H1 (cell line): Measurements from ENCODE around the gene NUDT3. TPM values are rescaled to one million over a fixed set of nuclear protein-coding genes. Genes with fewer than 3 reads are reported as not detected.

Experiments used
- CTCF ChIA-PET: fragments of 300-600 bp; sonication (Branson Sonifier 250); formaldehyde crosslinking; loops from one replicate; lab custom pipeline; 2021; ENCODE audit not compliant: partially characterized antibody; lab: Charles Lee
- POLR2A ChIA-PET: fragments of 300-600 bp; sonication (Branson Sonifier 250); formaldehyde crosslinking; loops from one replicate; lab custom pipeline; 2021; ENCODE audit warnings: inconsistent platforms; ENCODE audit not compliant: partially characterized antibody; lab: Charles Lee
- DNase-seq, 2 experiments: peaks; one replicate each; pipeline versions ENCODE4 v3.0.0 to v3.0.0-alpha.2; 2010 to 2022; ENCODE audit warnings: low spot score in 2 of 2, low read depth in 1 of 2, mixed read lengths in 1 of 2
- FAIRE-seq: peaks from 2 replicates; lab custom pipeline; 2011; peaks lifted over from hg19 to GRCh38; lab: Jason Lieb, UNC
- H2AFZ ChIP-seq: 2 replicates; pipeline ENCODE4 v1.8.1; 2012; ENCODE audit warnings: low read length, inconsistent platforms
- H2AK5ac ChIP-seq: 2 replicates; pipeline ENCODE4 v1.6.1; 2013; ENCODE audit warnings: low read depth, low read length
- H2BK120ac ChIP-seq: replicated peaks from 2 replicates; pipeline ENCODE3; 2013; ENCODE audit warnings: low read depth, low read length, inconsistent platforms
- H2BK12ac ChIP-seq: 2 replicates; pipeline ENCODE4 v1.6.1; 2013; ENCODE audit warnings: low read depth, low read length
- H2BK15ac ChIP-seq: 2 replicates; pipeline ENCODE4 v1.6.1; 2013; ENCODE audit warnings: low read length
- H2BK20ac ChIP-seq: 2 replicates; pipeline ENCODE4 v1.6.1; 2013; ENCODE audit warnings: low read length
- H2BK5ac ChIP-seq: 2 replicates; pipeline ENCODE4 v1.6.1; 2013; ENCODE audit warnings: low read depth, low read length
- H3K14ac ChIP-seq: 2 replicates; pipeline ENCODE4 v1.6.1; 2013; ENCODE audit warnings: inconsistent platforms; ENCODE audit not compliant: insufficient read length
- H3K18ac ChIP-seq: 2 replicates; pipeline ENCODE4 v1.6.1; 2013; ENCODE audit warnings: low read length; ENCODE audit errors: extremely low read depth
- H3K23ac ChIP-seq: 2 replicates; pipeline ENCODE4 v1.6.1; 2013; ENCODE audit warnings: inconsistent platforms; ENCODE audit not compliant: insufficient read length
- H3K23me2 ChIP-seq: 2 replicates; pipeline ENCODE4 v1.6.1; 2013; ENCODE audit warnings: low read depth, low read length
- H3K27ac ChIP-seq: 2 replicates; pipeline ENCODE4 v1.6.1; 2011; ENCODE audit warnings: low read depth, low read length, inconsistent platforms
- H3K27me3 ChIP-seq, 4 experiments: replicated peaks in 1 of 4; 1 replicate in 1 of 4; 2 replicates in 3 of 4; pipeline versions ENCODE4 v1.6.1 to v1.8.1; 2011 to 2013; ENCODE audit warnings: low read length in 3 of 4, mild to moderate bottlenecking in 3 of 4, inconsistent platforms in 2 of 4, mixed read lengths in 2 of 4, moderate library complexity in 1 of 4; ENCODE audit not compliant: control insufficient read depth in 3 of 4, insufficient read depth in 3 of 4; ENCODE audit errors: extremely low read depth in 1 of 4
- H3K36me3 ChIP-seq, 4 experiments: 2 replicates each; pipeline versions ENCODE4 v1.6.1 to v1.8.1; 2011 to 2013; ENCODE audit warnings: mild to moderate bottlenecking in 4 of 4, low read length in 3 of 4, moderate library complexity in 2 of 4, control low read depth in 1 of 4, inconsistent platforms in 1 of 4; ENCODE audit not compliant: insufficient read depth in 4 of 4, control insufficient read depth in 2 of 4
- H3K4ac ChIP-seq: replicated peaks from 2 replicates; pipeline ENCODE3; 2013; ENCODE audit warnings: low read length, low read depth, mixed read lengths, inconsistent platforms; ENCODE audit not compliant: insufficient read length
- H3K4me1 ChIP-seq, 4 experiments: replicated peaks in 1 of 4; 1 replicate in 1 of 4; 2 replicates in 3 of 4; pipeline versions ENCODE4 v1.6.1 to v1.8.1; 2011 to 2013; ENCODE audit warnings: low read length in 3 of 4, inconsistent platforms in 2 of 4, mixed read lengths in 1 of 4; ENCODE audit not compliant: insufficient read depth in 4 of 4, control insufficient read depth in 3 of 4
- H3K4me2 ChIP-seq, 2 experiments: 2 replicates each; pipeline versions ENCODE4 v1.6.1 to v1.8.1; 2011 to 2013; ENCODE audit warnings: low read depth in 2 of 2, low read length in 2 of 2, control low read depth in 1 of 2, inconsistent platforms in 1 of 2, mild to moderate bottlenecking in 1 of 2; ENCODE audit not compliant: insufficient read depth in 1 of 2
- H3K4me3 ChIP-seq, 4 experiments: fragments of 200-600, 300-600 bp in 1 of 4; sonication (generic), shearing (Covaris generic), sonication (Bioruptor Twin) in 1 of 4; 2 replicates each; pipeline versions ENCODE4 v1.5.1 to v1.8.1; 2011 to 2016; ENCODE audit warnings: low read length in 4 of 4, low read depth in 3 of 4, control low read depth in 2 of 4, inconsistent platforms in 2 of 4, mild to moderate bottlenecking in 2 of 4, mixed read lengths in 1 of 4, moderate library complexity in 1 of 4; ENCODE audit not compliant: insufficient read depth in 2 of 4; ENCODE audit errors: extremely low read depth in 1 of 4
- H3K56ac ChIP-seq: replicated peaks from 2 replicates; pipeline ENCODE3; 2013; ENCODE audit warnings: low read depth, mild to moderate bottlenecking, mixed read lengths, low read length, inconsistent platforms; ENCODE audit not compliant: insufficient read length
- H3K79me1 ChIP-seq: 2 replicates; pipeline ENCODE4 v1.6.1; 2013; ENCODE audit warnings: low read depth, low read length, control low read depth
- H3K79me2 ChIP-seq, 2 experiments: 2 replicates each; pipeline versions ENCODE4 v1.6.1 to v1.8.1; 2012 to 2013; ENCODE audit warnings: low read length in 2 of 2, mild to moderate bottlenecking in 2 of 2, inconsistent platforms in 1 of 2; ENCODE audit not compliant: insufficient read depth in 2 of 2, control insufficient read depth in 1 of 2
- H3K9ac ChIP-seq, 4 experiments: replicated peaks in 1 of 4; 1 replicate in 1 of 4; 2 replicates in 3 of 4; pipeline versions ENCODE4 v1.6.1 to v1.8.1; 2011 to 2013; ENCODE audit warnings: low read depth in 3 of 4, low read length in 3 of 4, control low read depth in 2 of 4, mild to moderate bottlenecking in 2 of 4, moderate library complexity in 2 of 4, inconsistent platforms in 1 of 4; ENCODE audit errors: extremely low read depth in 1 of 4
- H3K9me3 ChIP-seq, 2 experiments: 2 replicates each; pipeline versions ENCODE4 v1.6.1 to v1.8.1; 2012 to 2013; ENCODE audit warnings: mild to moderate bottlenecking in 2 of 2, moderate library complexity in 2 of 2, control low read depth in 1 of 2, inconsistent platforms in 1 of 2, low read depth in 1 of 2, low read length in 1 of 2, mixed read lengths in 1 of 2; ENCODE audit not compliant: insufficient read depth in 2 of 2
- H4K20me1 ChIP-seq, 2 experiments: replicated peaks in 1 of 2; 2 replicates each; pipeline versions ENCODE3 to v1.8.1; 2011 to 2013; ENCODE audit warnings: inconsistent platforms in 2 of 2, low read length in 2 of 2, mild to moderate bottlenecking in 1 of 2; ENCODE audit not compliant: insufficient read depth in 2 of 2, control insufficient read depth in 1 of 2
- H4K5ac ChIP-seq: 2 replicates; pipeline ENCODE4 v1.6.1; 2013; ENCODE audit warnings: low read length, low read depth, mixed read lengths, inconsistent platforms; ENCODE audit not compliant: insufficient read length
- H4K8ac ChIP-seq: 2 replicates; pipeline ENCODE4 v1.8.0; 2013; ENCODE audit warnings: mild to moderate bottlenecking, moderate library complexity, low read length, inconsistent platforms; ENCODE audit not compliant: insufficient read depth; ENCODE audit errors: extremely low read depth
- H4K91ac ChIP-seq: replicated peaks from 2 replicates; pipeline ENCODE3; 2013; ENCODE audit warnings: low read length, mixed read lengths, inconsistent platforms; ENCODE audit not compliant: insufficient read length
- BCL11A ChIP-seq, 2 experiments: IDR thresholded peaks; one replicate each; pipeline ENCODE4 v1.6.1; 2011; ENCODE audit warnings: low read depth in 2 of 2, low read length in 2 of 2, mild to moderate bottlenecking in 2 of 2
- NRF1 ChIP-seq: IDR thresholded peaks from 2 replicates; pipeline ENCODE4 v1.6.1; 2011; ENCODE audit warnings: mild to moderate bottlenecking, low read depth, low read length, improper control_type of control experiment
- POU5F1 ChIP-seq: IDR thresholded peaks from 2 replicates; pipeline ENCODE4 v1.6.1; 2011; ENCODE audit warnings: low read depth, mild to moderate bottlenecking, low read length, moderate library complexity
- RAD21 ChIP-seq, 2 experiments: IDR thresholded peaks in 1 of 2; conservative IDR thresholded peaks in 1 of 2; 2 replicates each; pipeline ENCODE4 v1.6.1; 2011; ENCODE audit warnings: low read depth in 2 of 2, low read length in 2 of 2, improper control_type of control experiment in 1 of 2, inconsistent platforms in 1 of 2, mild to moderate bottlenecking in 1 of 2, moderate library complexity in 1 of 2
- RXRA ChIP-seq: IDR thresholded peaks from 2 replicates; pipeline ENCODE4 v1.6.1; 2011; ENCODE audit warnings: low read depth, mild to moderate bottlenecking, low read length, moderate library complexity; ENCODE audit not compliant: insufficient read depth
- SIX5 ChIP-seq: IDR thresholded peaks from 2 replicates; pipeline ENCODE4 v1.6.1; 2011; ENCODE audit warnings: mild to moderate bottlenecking, low read depth, low read length
- WGBS, 2 experiments: shearing (Covaris generic) in 1 of 2; methylation state at CpG; one replicate each; pipeline versions ENCODE4 v1.1.6 to v1.1.7; 2013 to 2015; ENCODE audit warnings: low lambda C conversion rate in 2 of 2, mixed read lengths in 2 of 2, inconsistent platforms in 1 of 2, low coverage in 1 of 2, missing lambda C conversion rate in 1 of 2; ENCODE audit not compliant: insufficient replicate concordance in 2 of 2, insufficient coverage in 1 of 2, insufficient read length in 1 of 2; ENCODE audit errors: extremely low coverage in 1 of 2, missing lambda C conversion rate in 1 of 2; 5-methylcytosine and 5-hydroxymethylcytosine counted together
- polyA plus RNA-seq, 7 experiments: library from polyadenylated mRNA; depleted of rRNA in 3 of 7; stranded (reverse) in 5 of 7; unstranded in 2 of 7; fragments of >200 nt in 5 of 7; fragments of 200-250 nt in 2 of 7; gene quantifications; 1 replicate in 5 of 7; 2 replicates in 1 of 7; 4 replicates in 1 of 7; pipeline versions ENCODE4 v1.2.1 to v1.2.3, GENCODE V29; 2011 to 2013; ENCODE audit warnings: missing spikeins in 2 of 7, mixed read lengths in 2 of 7
- total RNA-seq: library from RNA; stranded (reverse); fragmentation: NEBNext Ultra II Directional; extraction: Animal tissue kit (Norgen Biotek cat#: 25700); gene quantifications from 2 replicates; pipeline ENCODE4 v1.2.1, GENCODE V29; 2021

The NUDT3 gene
- total and polyA plus RNA-seq, 2 of the 8 experiments (the other 6 are each of a cell fraction or from before 2014, with no cell fraction given), result 14.1 to 36.9 TPM

DNA sequence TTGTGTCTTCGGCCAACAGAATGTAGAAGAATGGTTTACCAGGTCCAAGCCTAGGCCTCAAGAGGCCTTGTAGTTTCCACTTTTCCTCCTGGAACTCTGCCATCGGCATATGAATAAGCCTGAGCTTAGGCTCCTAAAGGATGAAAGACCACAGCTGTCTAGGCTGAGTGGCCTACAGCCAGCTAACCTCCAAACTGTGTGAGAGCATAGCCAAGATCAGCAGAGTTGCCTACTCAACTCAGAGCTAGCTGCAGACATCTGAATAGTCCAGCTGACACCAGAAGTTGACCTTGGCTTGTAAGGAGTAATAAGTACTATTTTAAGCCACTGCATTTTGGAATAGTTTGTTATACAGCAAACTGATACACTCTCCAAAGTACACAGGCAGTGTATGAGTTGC, 91.1 kb downstream of the NUDT3 start:
- Histone ChIP-seq H3K79me2 (no peaks in the 10 kb centered on the region), H3K27ac (no peak overlapping the region), H2BK120ac (no peak overlapping the region), H3K36me3 (no peaks in the 10 kb centered on the region), H3K79me1 (no peaks in the 10 kb centered on the region), H3K23me2 (no peaks in the 10 kb centered on the region), H2AFZ (no peak overlapping the region), H3K4me2 (no peak overlapping the region), H2BK12ac (no peak overlapping the region), H3K4me1 (no peaks in the 10 kb centered on the region), H3K14ac (no peak overlapping the region), H3K56ac (no peak overlapping the region), H4K20me1 (peaks cover 0 to 2% of the 10 kb centered on the region in 2 experiments), H3K23ac (no peak overlapping the region), H2BK15ac (no peak overlapping the region), H2BK20ac (no peak overlapping the region), H4K91ac (no peak overlapping the region), H2AK5ac (no peak overlapping the region), H4K5ac (no peak overlapping the region), H3K9me3 (no peaks in the 10 kb centered on the region), H4K8ac (no peak overlapping the region), H2BK5ac (no peak overlapping the region), H3K4me3 (no peak overlapping the region), H3K4ac (no peak overlapping the region), H3K18ac (no peak overlapping the region), H3K9ac (peak overlapping the region in 1 of 4 experiments; percentile 43; a peak in 1 of 7 replicates), H3K27me3 (no peaks in the 10 kb centered on the region)
- FAIRE-seq, result no peak
- ChIA-PET CTCF (interaction anchor here (0.6 to 1.3 kb wide), 6 partner anchors 12 to 741 kb away, joined by 3 to 5 read pairs (median 4); no protein-coding TSS in a partner anchor), POLR2A (interaction anchor here (0.7 to 2.4 kb wide), 4 partner anchors 20 to 125 kb away, joined by 3 to 6 read pairs (median 4); partner anchors contain the start of gene HMGA1)
- WGBS, 2 experiments, result 98% methylated on average over 2 of the region's 2 CpGs; no CpG with 5 or more reads in 1 of the 2 experiments
- no peak for DNase-seq
- TF ChIP-seq BCL11A (IDR thresholded peaks at IDR 0.05; ENCODE audit: low read depth in 2 of 2, low read length in 2 of 2) (no peak), NRF1 (no peak), RAD21 (IDR thresholded peaks at IDR 0.05 in 1 of 2, conservative IDR thresholded peaks at IDR 0.05 in 1 of 2; ENCODE audit: low read depth in 2 of 2, low read length in 2 of 2) (no peak), POU5F1 (no peak), RXRA (no peak), SIX5 (no peak)
